ENCODE data around the gene CCDC88A.

DNA sequence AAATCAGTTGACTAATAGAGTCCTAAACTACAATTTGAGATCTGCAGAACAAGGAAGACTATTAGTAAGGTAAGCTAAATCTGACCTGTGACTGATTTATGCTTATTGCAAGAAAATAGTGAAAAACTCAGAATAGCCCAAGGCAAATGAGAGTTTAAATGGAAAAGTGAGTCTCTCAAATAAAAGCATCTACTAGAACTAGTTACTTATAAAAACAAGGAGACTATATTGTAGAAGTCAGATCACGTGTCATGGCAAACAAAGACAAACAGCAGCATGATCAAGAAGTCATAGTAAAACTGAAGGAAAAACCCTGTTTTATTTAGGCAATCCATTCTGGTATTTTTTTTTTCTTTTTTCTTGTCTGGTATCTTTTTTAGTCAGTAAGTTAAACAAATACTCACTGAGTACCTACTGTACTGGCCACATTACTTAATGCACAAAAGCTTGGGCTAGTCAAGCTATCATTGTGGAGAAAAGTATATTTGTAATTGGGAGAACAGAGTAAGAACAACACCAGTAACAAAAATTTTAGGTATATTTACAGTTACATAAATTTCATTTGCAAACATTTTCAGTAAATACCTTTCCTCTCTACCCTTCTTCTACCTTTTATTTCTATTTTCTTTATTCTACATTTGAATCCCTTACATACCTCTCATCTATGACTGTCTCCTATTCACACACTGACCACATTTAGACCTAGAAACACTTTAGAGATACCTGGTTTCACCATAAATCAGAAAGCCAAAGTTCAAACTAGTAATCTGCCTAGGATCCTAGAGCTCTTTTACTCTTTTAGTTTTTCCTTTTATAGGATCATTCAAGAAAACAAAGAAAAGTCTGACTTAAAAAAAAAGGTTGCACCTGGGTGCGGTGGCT is 23.7 kb downstream of the CCDC88A start:
- TF ChIP-seq CTCF (conservative IDR thresholded peaks at IDR 0.05) (no peak), EZH2 (IDR thresholded peaks at IDR 0.05; ENCODE audit: low read depth) (no peak)
